GM19238 (cell line): ENCODE data around the gene TBCK.

Source experiments
- DNase-seq: peaks from one replicate; pipeline ENCODE4 v3.0.0; 2011; ENCODE audit warnings: low spot score; ENCODE audit not compliant: insufficient read length

The TBCK gene

GRCh38 chr4:106287353-106287969, 28.5 kb downstream of the TBCK start:
- DNase-seq: no peak

- no peak for DNase-seq
Observed at GRCh38 chr4:106286611-106287010, 29.4 kb downstream of the TBCK start.

- no peak for DNase-seq
Observed at GRCh38 chr4:106284227-106284626, 31.8 kb downstream of the TBCK start.

DNA sequence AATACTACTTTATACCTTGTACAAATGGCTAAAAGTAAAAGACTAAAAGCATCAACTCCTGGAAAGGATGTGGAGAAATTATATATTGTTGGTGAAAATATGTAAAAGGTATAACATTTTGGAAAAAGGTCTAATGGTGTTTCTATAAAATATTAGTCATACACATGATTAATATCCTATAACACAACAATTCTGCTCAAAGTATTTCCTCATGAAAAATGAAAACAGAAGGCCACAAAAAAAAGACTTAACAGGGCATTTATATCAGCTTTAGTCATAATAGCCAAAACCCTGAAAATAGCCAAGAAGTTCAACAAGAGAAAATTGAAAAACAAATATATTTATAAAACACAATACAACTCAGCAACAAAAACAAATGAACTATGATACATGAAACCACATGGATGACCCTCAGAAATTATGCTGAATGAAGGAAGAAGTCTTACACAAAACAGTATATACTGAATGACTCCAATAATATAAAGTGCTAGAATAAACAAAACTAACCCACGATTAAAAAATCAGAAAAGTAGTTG, 38.8 kb downstream of the TBCK start:
- no peak for DNase-seq

DNA sequence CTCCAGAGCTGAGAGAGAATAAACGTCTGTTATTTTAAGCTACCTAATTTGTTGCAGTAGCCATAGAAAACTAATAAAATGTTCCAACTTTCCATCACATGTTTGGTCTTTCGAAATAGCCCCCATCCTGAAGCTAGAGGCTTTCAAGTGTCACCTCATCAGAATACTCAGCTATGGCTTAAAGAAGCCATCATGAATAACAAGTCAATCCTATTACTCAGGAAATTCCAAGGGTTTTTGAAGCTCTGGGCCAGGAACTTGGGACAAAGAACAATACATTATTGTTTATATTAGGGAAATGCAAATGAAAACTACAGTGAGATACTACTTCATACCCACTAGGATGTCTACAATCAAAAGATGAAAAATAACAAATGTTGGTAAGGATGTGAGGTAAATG, 42.2 kb downstream of the TBCK start:
- no peak for DNase-seq

- DNase-seq: no peak
Observed at GRCh38 chr4:106270736-106271135, 45.3 kb downstream of the TBCK start.

DNA sequence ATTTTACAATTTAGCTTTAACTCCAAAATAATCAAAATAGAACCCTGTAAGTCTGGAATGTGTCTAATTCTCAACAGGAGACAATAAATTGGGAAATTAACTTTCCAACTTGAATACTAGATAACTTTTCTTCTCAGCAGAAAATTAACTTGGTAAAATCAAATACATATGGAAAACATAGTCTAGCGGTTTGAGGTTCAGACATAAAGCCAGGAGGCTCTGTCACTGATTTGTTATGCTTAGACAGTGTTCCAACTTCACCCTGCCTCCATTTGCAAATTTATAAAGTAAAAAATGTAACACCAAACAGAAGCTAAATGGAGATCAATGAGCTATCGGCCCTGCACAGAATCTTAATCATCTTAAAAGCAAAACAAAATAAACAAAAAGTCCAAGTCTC, 46.3 kb downstream of the TBCK start:
- DNase-seq: no peak

- no peak for DNase-seq
Observed at GRCh38 chr4:106268786-106269185, 47.2 kb downstream of the TBCK start.

- no peak for DNase-seq
Observed at GRCh38 chr4:106266201-106266600, 49.8 kb downstream of the TBCK start.

GRCh38 chr4:106264331-106264728, 51.7 kb downstream of the TBCK start:
- no peak for DNase-seq

DNA sequence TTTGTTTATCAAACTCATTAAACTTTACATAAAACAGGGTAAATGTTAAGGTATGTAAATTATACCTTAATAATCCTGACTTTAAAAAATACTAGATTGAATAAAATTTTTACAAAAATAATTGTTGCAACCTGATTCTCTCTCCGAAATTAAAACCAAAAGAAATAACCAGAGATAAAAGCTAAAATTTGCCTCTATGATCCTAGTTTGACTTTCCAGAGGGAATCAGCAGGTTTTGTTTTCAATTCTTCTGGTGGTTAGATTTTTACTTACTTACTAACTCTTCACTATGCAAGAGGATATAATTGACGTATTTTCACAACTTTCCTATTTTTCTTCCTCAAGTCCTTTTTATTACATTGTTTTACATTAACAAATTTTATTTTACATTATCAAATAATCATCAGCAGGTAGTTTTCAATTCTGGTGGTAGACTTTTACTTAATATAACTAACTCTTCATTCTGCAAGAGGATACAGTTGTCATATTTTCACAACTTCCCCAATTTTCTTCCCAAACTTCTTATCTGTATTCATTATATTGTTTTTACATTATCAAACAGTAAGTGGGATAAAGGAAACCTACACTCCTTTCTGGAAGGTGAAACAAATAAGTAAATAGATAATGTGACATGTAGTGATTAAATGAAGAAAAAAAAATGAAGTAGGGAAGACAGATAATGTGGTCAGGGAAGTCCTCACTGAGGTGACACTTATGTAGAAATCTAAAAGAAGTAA, 52.2 kb downstream of the TBCK start:
- DNase-seq: no peak

- no peak for DNase-seq
Observed at GRCh38 chr4:106261980-106262379, 54.0 kb downstream of the TBCK start.

GRCh38 chr4:106258145-106259045, 57.6 kb downstream of the TBCK start:
- no peak for DNase-seq

DNA sequence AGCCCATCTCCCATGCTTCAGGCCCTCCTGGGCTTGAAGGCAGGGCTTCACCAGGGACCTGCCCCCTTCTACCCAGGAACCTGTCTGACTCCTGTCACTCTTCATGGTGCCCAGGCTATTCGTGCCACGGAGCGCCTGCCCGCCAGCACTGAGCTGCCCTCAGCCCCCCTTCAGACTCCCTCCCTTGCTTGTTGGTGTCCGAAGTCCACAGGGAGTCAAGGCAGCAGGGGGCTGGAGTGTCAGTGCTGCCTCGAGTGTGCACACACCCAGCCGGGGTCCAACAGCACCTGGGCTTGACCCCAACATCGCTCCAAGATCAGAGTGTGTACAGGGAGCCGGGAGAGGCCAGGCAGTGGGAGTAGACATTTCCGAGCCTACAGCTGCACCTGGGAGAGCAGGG, 59.8 kb downstream of the TBCK start:
- DNase-seq: no peak

- DNase-seq: no peak
Observed at GRCh38 chr4:106255195-106255594, 60.8 kb downstream of the TBCK start.

DNA sequence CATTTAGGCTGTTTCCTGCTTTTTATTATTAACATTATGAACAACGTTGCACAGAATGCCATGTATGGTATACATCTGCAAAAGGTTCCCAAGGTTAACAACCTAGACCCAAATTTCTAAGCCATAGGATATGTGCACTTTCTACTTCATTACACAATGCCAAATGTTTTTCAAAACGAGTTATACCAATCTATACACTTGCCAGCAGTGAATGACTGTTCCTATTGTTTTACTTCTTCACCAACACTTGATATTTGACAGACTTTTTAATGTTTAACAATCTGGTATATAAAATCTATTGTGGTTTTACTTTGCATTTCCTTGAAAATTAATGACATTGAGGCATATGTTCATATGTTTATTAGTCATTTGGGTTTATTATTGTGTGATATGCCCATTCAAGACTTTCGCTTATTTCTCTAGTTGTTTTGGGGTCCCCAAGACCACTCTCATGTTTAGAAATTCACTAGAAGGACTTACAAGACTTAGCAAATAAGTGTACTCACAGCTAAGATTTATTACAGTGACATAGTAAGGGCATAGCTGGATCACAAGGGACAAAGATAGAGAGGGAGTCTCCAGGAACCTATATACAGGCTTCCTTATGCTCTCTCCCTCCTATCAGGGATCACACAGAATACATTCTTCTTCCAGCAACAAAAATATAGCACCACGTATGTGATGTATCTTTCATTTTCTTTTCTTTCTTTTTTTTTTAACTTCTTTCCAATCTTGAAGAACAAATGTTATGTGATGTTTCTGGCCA, 62.5 kb downstream of the TBCK start:
- no peak for DNase-seq

DNA sequence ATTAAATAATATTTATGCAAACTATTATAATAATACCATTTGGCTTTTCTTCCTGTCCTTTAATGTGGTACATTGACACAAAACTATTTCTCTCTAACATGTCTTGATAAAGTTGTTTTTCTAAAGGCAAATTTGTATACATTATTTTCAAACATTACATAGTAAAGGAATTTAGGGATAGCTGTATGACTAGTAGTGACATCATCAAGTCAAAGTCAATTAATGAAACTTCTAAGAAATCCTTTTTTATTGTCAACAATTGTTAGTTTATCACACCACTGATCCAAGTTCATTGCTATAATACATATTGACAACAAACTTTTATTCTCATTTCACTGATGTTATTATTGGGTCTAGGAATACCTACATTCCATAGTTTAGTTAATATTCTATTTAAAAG, 68.4 kb downstream of the TBCK start:
- no peak for DNase-seq

- no peak for DNase-seq
Observed at GRCh38 chr4:106246441-106246840, 69.6 kb downstream of the TBCK start.

- DNase-seq: no peak
Observed at GRCh38 chr4:106245176-106245575, 70.8 kb downstream of the TBCK start.

DNA sequence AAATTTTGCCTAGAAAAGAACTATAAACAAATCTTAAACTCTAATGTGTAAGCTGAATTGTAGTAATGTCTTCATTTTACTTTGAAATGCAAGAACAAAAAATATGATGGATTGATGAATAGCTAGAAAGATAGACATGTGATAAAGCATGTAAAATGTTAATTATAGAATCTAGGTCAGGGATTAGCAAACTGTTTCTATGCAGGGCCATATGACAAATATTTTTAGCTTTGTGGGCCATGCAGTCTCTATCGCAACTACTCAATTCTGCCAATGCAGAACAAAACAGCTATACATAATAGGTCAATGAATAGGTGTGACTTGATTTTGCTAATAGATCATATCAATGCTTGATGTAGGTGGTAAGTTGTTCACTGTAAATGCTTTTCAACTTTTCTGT, 75.3 kb downstream of the TBCK start:
- DNase-seq: no peak

- peak; percentile 1 for DNase-seq
Observed at GRCh38 chr4:106238820-106239420, 77.1 kb downstream of the TBCK start.
